NCI-H187 (cell line): ENCODE measurements around the gene MYBL2.
"Not testable (repeated sequence)": the region's sequence is repeated elsewhere in the genome, so short reads cannot be mapped to it uniquely, and the experiment has no call there.

Experiments used
- DNase-seq, 2 experiments: peaks; one replicate each; lab custom pipeline; 2025; lab: John Stamatoyannopoulos, UW

MYBL2 gene

GRCh38 chr20:43751167-43752050, 84.5 kb downstream of the MYBL2 start:
- DNase-seq = no peak

- DNase-seq = no peak
Observed at GRCh38 chr20:43752051-43752360, 85.1 kb downstream of the MYBL2 start.

GRCh38 chr20:43752561-43753301, 85.8 kb downstream of the MYBL2 start:
- DNase-seq = no peak

- DNase-seq = no peak
Observed at GRCh38 chr20:43755390-43755789, 88.5 kb downstream of the MYBL2 start.

GRCh38 chr20:43755851-43756250, 88.9 kb downstream of the MYBL2 start:
- DNase-seq = no peak

GRCh38 chr20:43757888-43758287, 91.0 kb downstream of the MYBL2 start:
- not testable (repeated sequence) for DNase-seq

GRCh38 chr20:43761386-43762340, 94.7 kb downstream of the MYBL2 start:
- DNase-seq = no peak

- DNase-seq = no peak
Observed at GRCh38 chr20:43762911-43763310, 96.0 kb downstream of the MYBL2 start.

- DNase-seq = no peak
Observed at GRCh38 chr20:43765916-43766315, 99.0 kb downstream of the MYBL2 start.
